TTC549 (cell line): Measurements from ENCODE around the gene NAV3.

ENCODE experiments used
- FAIRE-seq: peaks from 2 replicates; lab custom pipeline; 2012; peaks lifted over from hg19 to GRCh38; lab: Jason Lieb, UNC

The NAV3 gene

GRCh38 chr12:78261901-78262300 is 431.2 kb downstream of the NAV3 start:
- no peak for FAIRE-seq
